Non-pigmented ciliary epithelial cell (primary cell): ENCODE results near the gene DTNB.
"Not testable (repeated sequence)": the region's sequence is repeated elsewhere in the genome, so short reads cannot be mapped to it uniquely, and the experiment has no call there.

Source experiments
- DNase-seq: peaks from one replicate; pipeline ENCODE4 v3.0.0-alpha.2; 2010; ENCODE audit warnings: low read depth

DTNB gene

DNA sequence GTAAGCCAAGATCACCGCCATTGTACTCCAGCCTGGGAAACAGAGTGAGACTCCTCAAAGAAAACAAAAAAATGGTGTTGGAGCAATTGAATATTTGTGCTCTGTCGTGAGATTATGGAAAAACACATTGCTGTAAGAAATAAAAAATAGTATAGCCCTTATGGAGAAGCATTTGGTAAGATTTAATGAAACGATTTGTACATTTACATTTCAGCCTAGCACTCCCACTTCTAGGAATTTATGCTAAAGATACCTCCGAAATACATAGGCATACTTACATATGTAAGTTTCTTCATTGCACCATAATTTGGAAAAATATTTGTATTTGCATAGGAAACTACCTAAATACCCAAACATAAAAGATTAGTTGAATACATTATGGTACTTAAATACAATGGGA is 8.7 kb upstream of the DTNB start:
- DNase-seq = no peak

DNA sequence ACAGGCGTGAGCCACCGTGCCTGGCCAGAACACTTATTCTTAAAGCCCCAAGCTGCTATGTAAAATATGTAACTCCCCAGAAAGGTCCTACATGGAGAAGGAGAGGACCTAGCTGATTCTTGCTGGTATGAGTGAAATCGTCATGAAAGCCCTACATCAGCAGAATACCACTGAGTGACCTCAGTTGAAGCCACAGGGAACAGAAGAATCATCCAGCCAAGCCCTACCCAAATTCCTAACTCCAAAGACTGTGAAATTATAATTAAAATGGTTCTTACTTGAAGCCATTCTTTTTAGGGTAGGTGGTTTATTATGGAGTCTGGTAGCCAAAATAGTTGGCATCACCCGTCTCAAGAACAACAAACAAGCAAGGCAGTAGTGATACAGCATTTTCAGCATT is 4.5 kb upstream of the DTNB start:
- no peak for DNase-seq

- DNase-seq = no peak
These were observed 643 bp upstream of the DTNB start for GRCh38 chr2:25674077-25674362.

- no peak for DNase-seq
These were observed 680 bp downstream of the DTNB start for GRCh38 chr2:25672494-25673299.

DNA sequence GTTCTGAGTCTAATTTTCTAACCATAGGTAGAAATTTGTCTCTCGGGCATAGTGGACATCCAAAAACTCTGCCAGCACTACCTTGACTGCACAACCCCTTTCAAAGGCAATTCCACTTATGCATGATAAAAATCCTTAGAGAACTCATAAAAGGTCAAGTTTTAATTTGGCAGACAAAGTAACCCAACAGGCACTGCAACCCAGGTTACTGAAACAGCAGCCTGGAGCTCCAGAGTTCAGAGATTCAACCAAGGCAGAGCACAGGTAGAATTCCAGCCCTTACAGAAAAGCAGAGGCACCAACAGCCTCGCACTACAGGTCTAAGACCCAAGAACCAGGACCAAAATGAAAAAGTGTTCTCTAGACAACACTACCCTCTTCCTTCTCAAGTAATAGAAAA is 1.8 kb downstream of the DTNB start:
- no peak for DNase-seq

GRCh38 chr2:25669520-25669919 is 3.9 kb downstream of the DTNB start:
- no peak for DNase-seq

- DNase-seq = no peak
These were observed 7.2 kb downstream of the DTNB start for GRCh38 chr2:25666218-25666617.

DNA sequence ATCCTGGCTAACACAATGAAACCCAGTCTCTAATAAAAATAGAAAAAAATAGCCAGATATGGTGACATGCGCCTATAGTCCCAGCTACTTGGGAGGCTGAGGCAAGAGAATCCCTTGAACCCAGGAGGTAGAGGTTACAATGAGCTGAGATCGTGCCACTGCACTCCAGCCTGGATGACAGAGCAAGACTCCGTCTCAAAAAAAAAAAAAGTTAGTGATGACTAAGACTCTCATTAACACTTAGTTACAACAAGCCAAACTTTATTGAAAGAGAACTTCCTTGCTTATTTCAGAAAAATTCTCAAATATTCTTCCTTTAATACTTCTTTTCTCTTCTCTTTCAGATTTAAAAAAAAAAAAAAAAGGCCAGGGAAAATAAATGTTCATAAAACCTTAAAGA is 7.9 kb downstream of the DTNB start:
- not testable (repeated sequence) for DNase-seq

GRCh38 chr2:25664965-25665307 is 8.4 kb downstream of the DTNB start:
- no peak for DNase-seq

- peak; percentile 36 for DNase-seq
These were observed 9.0 kb downstream of the DTNB start for GRCh38 chr2:25664183-25664964.

DNA sequence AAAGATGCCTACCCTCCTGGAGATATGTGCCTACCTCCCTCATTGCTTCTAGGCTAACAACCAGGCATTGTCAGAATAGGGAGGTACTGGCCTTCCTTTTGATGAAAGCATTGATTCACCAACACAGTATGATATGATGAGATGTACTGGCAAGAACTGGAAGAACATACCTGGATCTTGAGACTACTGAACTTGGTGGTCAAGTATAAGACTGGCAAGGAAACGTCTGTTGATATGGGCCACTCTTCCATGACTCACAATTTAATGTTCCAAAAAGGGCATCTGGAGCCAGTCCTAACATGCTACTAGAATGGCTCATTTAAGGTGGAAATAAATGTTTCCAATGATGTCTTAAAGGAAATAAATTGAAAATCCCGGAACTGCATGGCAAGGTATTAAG is 18.1 kb downstream of the DTNB start:
- no peak for DNase-seq

DNA sequence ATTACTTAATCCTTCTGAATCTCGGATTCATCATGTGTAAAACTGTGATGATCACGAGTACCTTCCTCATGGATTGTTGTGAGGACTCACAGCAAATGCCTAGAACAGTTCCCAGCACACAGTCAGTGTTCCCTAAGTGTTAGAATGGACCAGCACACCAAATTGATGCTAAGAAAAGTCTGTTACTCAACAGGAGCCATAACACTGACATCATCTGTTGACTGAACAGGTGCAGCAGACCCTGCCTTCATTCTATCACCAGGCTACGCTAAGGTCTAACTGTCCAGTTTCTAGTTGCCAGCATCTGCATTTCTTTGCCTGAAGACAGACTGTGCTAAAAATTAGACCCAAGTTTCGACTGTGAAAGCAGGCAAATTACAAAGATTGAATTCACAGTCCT is 18.6 kb downstream of the DTNB start:
- DNase-seq = no peak

DNA sequence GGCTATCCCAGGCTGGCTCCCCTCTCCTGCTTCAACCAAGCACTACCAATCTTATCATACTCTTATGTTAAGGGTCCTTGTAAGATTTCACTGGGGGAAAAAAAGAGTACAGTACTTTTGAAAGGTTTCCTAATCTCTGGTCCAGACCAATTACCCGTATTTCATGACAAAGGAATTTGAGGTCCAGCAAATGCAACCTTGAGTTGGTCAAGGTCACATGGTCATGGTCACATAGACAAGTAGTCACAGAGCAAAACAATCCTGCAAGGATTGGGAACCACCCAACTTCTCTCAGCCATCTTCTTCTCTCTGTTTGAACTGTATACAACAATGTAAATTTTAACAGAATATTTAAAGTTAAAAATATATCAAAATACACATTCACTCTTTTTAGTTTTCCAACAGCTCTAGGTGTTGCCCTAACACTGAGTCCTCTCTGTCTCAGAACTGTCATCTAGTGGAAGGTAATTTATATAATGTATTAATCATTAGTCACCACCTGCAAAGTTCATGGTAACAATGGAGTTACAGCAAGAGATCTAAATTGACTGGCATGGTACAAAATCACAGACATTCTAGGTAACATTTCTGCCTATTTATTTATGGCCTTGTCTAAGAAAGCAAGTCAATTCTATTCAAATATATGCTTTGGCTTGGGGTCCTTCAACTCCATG is 21.5 kb downstream of the DTNB start:
- no peak for DNase-seq

DNA sequence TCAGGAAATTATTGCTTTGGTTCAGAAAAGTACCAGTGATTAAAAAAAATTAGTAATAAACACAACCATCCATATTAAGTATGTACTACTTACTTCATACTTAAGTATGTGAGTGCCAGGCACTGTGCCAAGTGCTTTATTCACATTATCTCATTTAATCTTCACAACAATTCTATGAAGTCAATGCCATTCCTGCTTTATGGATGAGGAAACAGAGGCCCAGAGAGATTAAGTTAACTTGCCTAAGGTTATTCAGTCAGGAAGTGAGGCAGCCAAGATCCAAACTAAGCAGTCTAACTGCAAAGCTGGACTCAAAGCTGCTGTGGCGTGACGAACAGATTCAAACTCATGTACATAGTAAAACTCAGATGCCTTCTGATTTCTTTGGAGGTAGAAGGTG is 22.3 kb downstream of the DTNB start:
- peak; percentile 20 for DNase-seq

DNA sequence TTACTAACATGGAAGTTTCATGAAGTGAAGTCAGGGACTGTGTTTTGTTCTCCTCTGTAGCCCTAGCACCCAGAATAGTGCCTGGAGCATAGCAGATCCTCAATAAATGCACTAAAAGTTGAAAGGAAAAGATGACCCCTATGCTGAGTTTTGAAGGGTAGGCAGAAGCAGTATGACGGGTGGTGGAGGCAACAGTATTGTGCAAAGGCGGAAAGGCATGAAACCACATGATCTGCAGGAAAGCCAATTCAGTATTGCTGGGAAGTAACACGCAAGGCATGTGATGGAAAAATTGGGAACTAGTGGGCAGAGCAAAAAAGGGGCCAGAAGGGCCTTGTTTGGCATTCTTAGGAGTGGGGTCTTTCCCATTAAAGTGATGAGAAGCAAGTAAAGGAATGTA is 23.1 kb downstream of the DTNB start:
- DNase-seq = no peak

- DNase-seq = no peak
These were observed 23.6 kb downstream of the DTNB start for GRCh38 chr2:25649786-25650185.

DNA sequence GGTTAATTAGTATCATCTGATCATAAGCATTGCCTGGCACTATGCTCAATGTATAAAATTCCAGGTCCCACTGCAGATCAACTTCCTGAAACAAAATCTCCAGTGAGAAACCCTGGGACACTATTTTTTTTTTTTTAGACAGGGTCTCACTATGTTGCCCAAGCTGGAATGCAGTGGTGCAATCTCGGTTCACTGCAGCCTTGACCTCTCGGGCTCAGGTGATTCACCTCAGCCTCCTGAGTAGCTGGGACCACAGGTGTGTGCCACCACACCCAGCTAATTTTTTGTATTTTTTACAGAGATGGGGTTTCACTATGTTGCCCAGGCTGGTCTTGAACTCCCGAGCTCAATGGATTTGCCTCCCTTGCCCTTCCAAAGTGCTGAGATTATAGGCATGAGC is 31.1 kb downstream of the DTNB start:
- no peak for DNase-seq

- DNase-seq = no peak
These were observed 33.7 kb downstream of the DTNB start for GRCh38 chr2:25639696-25640095.

DNA sequence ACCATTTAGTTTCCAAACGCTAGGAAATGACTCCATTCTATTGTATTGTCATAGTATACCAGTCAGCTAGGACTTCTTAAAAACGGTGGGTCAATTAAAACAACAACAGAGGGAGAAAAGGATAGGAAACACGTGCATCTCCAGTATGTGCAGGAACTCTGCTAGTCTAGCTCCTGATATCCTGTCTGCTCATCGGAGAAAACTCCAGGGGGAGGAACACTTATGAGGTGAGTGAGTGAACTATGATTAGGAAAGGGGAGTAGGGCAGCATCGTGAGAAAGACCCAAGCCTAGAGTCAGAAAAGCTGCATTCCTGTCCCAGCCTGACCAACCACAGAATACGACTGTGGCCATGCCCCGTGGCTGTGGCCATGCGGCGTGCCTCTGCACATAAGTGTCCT is 34.2 kb downstream of the DTNB start:
- no peak for DNase-seq

DNA sequence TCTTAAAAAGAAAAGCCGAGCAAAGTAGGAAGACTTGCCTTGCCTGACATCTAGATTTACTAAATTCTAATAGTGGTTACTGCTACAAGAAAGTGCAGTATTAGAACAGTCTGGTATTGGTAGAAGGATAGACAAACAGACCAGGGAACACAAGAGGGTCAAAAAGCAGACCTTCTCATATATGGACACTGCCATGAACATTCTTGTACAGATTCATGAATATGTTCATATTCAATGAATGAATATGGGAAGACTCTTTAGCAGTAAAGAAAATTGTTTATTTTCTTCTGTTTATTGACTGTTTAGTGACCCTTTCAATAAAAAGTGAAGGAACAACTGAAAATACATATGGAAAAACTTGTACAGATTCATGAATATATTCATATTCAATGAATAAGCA is 37.6 kb downstream of the DTNB start:
- DNase-seq = no peak

DNA sequence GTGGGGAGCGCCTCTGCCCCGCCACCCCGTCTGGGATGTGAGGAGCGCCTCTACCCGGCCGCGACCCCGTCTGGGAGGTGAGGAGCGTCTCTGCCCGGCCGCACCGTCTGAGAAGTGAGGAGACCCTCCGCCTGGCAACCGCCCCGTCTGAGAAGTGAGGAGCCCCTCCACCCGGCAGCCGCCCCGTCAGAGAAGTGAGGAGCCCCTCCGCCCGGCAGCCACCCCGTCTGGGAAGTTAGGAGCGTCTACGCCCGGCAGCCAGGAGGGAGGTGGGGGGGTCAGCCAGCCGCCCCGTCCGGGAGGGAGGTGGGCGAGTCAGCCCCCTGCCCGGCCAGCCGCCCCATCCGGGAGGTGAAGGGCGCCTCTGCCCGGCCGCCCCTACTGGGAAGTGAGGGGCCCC is 39.6 kb downstream of the DTNB start:
- not testable (repeated sequence) for DNase-seq

GRCh38 chr2:25632396-25632795 is 41.0 kb downstream of the DTNB start:
- DNase-seq = no peak

- DNase-seq = no peak
These were observed 48.7 kb downstream of the DTNB start for GRCh38 chr2:25624635-25625034.
